CD4-positive, alpha-beta T cell treated with Interleukin-4 for 1 hour (primary cell): ENCODE data around the gene KCNMB3.
A peak's percentile ranks its signal among the peaks of the same experiment; 100 is the strongest.
"Not testable (repeated sequence)": the region's sequence is repeated elsewhere in the genome, so short reads cannot be mapped to it uniquely, and the experiment has no call there.

Source experiments
- DNase-seq, 2 donors: peaks; one replicate each; pipeline ENCODE4 v3.0.0-alpha.2; 2020 to 2022

The KCNMB3 gene

DNA sequence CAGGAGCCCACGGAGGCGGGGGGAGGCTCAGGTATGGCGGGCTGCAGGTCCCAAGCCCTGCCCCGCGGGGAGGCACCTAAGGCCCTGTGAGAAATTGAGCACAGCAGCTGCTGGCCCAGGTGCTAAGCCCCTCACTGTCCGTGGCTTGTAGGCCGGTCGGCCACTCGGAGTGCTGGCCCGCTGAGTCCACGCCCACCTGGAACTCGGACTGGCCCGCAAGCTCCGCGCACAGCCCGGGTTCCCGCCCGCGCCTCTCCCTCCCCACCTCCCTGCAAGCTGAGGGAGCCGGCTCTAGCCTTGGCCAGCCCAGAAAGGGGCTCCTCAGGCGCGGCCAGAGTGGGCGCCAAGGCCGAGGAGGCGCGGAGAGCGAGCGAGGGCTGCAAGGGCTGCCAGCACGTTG is 12.2 kb upstream of the KCNMB3 start:
- DNase-seq: no peak

- DNase-seq: peak; percentile 73
These were observed 10.2 kb upstream of the KCNMB3 start for GRCh38 chr3:179260949-179261765.

DNA sequence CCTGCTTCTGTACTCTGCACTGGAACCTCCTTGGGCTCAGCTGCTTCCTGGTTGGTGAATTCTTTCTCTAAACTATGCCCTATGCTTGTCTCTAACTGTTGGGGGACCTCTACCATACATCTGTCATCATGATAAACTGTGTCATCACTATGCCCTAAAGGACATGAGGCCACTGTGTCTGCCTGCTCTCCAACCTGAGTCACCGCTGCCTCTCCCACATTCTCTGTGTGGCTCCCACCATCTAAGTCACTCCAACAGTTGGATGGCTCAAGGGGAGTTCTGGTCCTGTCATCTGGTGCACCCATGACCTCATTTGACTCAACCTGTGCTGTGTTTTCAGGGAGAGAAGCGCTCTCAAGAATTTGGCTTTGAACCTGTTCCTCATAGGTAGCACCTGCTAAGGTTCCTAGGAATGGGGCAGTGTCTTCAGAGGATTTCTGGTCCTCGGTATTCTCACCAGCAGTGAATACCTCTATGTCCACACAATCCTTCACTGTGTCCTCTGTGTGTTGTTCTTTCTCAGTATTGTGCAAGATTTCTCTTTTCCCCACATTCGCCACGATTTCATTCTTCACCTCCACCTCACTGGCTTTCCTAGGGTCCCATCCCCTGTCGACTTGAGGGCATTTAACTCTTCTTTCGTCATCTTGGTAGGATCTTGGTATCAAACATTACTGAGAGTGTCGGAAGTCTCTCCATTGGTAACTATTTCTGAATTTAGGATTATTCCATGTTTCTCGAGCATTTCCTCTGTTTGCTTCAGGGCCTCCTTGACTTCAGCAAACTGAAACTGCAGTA is 9.2 kb upstream of the KCNMB3 start:
- DNase-seq: not testable (repeated sequence)

GRCh38 chr3:179258820-179259219 is 7.9 kb upstream of the KCNMB3 start:
- DNase-seq: no peak

DNA sequence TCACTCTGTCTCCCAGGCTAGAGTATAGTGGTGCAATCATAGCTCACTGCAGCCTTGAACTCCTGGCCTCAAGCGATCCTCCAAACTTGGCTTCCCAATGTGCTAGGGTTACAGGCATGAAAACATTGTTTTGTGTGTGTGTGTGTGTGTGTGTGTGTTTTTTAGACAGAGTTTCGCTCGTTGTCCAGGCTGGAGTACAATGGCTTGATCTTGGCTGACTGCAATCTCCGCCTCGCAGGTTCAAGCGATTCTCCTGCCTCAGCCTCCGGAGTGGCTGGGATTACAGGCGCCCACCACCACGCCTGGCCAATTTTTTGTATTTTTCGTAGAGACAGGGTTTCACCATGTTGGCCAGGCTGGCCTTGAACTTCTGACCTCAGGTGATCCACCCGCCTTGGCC is 6.8 kb upstream of the KCNMB3 start:
- DNase-seq: not testable (repeated sequence)

DNA sequence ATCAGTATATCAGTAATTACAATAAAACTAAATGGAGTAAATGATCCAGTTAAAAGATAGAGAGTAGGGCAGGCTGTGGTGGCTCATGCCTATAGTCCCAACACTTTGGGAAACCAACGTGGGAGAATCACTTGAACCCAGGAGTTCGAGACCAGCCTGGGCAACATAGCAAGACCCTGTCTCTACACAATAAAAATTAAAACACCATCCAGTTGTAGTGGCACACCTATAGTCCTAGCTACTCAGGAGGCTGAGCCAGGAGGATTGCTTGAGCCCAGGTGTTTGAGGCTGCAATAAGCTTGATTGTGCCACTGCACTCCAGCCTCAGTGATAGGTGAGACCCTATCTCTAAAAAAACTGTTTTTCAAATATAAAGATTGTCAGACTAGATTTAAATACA is 5.9 kb upstream of the KCNMB3 start:
- DNase-seq: no peak

DNA sequence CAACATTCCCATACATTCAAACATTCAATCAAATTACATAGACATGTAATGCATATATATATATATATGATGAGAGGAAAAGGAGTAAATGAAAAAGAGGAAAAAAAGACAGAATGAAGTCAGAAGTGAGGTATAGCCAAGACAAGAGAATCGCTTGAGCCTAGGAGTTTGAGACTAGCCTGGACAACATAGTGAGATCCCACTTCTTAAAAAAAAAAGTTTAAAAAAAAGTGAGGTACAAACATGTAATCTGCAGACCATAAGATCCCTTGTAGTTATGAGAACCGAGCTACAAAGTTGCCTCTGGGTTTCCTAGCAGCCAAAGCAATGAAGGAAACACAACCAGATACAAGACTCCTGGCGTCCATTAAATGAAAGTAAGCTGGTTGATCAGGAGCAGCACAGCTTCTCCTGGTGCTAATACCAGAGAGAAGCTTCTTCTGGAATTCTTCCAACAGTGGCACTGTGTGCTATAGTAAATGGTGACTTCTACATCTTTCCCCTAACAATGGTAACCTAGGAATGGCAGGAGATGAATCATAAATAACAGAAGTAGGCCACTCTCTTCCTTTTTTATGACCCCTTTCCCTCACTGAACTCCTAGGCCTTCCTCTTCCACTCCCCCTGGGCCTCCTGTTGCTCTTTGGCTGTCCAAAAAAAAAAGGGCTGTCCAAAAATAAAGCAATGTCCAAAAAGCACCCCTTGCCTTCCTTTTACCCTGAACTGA is 3.5 kb downstream of the KCNMB3 start:
- no peak for DNase-seq

DNA sequence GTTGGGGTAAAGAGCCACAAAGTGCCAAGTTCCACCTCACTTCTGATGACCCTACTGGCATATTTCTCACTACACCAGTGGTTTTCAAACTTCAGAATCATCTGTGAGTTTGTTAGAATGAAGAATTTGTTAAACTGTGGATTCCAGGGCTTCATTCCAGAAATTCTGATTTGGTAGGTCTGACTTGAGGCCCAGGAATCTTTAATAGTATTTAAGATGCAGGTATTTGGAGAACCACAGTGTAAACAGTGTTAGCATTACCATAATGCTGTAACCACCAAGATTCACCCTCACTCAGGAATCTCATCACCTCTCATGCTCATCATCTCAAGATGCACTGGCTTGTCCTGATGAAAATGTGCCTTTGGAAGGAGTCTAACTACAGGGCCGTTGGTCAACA is 6.0 kb downstream of the KCNMB3 start:
- no peak for DNase-seq

DNA sequence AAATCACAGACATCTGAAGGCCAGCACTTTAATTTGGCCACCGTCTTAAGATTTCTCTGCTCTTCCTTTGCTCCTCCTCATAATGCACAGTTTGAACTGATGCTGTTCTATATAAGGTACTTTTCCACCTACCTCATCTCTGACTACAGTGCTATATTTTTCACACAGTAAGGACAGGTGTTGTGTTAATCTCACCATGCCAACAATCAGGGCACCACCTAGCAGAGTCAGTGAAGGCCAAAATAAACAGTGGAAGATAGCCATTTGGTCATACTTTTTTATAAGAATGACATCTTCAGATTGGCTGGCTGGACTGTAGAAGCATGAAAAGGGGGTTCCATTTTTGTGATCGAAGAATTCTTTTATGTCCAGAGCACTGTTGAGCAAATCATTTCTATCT is 8.1 kb downstream of the KCNMB3 start:
- not testable (repeated sequence) for DNase-seq

DNA sequence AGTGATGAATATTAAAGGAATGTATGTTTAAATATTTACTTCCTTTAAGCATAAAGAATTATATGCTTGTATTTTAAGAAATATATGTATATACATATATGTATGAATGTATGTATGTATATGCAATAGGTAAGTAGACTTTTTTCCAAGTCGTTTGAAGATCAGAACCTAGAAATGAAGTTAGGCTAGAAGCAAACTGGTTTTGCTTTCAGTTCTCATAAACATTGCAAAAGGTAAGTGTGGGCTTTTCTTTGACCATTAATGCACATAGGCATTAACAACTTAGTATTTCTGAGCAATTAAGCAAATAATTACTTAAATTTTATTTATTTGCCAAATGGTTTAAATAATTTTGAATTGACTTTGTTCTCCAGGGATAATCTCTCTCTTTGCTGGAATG is 10.6 kb downstream of the KCNMB3 start:
- not testable (repeated sequence) for DNase-seq

GRCh38 chr3:179236669-179237301 is 14.1 kb downstream of the KCNMB3 start:
- no peak for DNase-seq

- DNase-seq: no peak
These were observed 16.7 kb downstream of the KCNMB3 start for GRCh38 chr3:179234199-179234598.

DNA sequence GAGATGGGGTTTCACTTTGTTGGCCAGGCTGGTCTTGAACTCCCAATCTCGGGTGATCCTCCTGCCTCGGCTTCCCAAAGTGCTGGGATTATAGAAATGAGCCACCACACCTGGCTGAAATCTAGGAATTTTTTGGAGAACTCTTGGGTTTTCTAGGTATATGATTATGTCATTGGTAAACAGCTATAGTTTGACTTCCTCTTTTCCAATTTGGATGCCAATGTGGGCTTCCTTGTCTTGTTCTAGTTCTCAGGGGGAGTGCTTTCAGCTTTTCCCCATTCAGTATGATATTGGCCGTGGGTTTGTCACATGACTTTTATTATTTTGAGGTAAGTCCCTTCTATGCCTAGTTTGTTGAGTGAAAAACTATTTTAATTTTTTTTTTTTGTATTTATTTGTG is 17.9 kb downstream of the KCNMB3 start:
- no peak for DNase-seq

GRCh38 chr3:179229177-179229576 is 21.7 kb downstream of the KCNMB3 start:
- DNase-seq: no peak

- DNase-seq: no peak
These were observed 23.6 kb downstream of the KCNMB3 start for GRCh38 chr3:179227349-179227748.

GRCh38 chr3:179224584-179224983 is 26.3 kb downstream of the KCNMB3 start:
- DNase-seq: no peak

- no peak for DNase-seq
These were observed 27.4 kb downstream of the KCNMB3 start for GRCh38 chr3:179223548-179223947.

GRCh38 chr3:179218213-179218612 is 32.7 kb downstream of the KCNMB3 start:
- not testable (repeated sequence) for DNase-seq

GRCh38 chr3:179215550-179215949 is 35.4 kb downstream of the KCNMB3 start:
- DNase-seq: not testable (repeated sequence)

GRCh38 chr3:179200790-179201189 is 50.1 kb downstream of the KCNMB3 start:
- DNase-seq: no peak

- no peak for DNase-seq
These were observed 54.2 kb downstream of the KCNMB3 start for GRCh38 chr3:179196700-179197099.

- DNase-seq: peak in 1 of 2 donors; percentile 62
These were observed 54.8 kb downstream of the KCNMB3 start for GRCh38 chr3:179196098-179196497.

DNA sequence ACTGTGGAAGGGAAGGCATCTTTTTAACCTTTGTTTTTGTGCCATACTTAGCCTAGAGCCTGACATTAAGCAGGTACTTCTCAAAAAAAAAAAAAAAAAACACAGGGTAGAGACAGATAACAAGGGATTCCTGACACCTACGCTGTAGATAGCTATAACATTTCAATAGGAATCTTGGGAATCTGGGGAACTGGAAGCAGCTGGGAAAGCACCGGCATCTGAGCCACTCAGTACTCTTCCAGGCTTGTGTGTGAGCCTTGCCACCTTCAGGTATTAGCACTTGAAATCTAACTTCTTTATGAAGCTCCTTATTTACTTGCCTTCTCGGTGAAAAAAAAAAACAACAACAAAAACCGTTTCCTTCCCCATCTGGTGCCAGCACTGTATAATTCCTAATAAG is 56.0 kb downstream of the KCNMB3 start:
- no peak for DNase-seq
